ENCODE measurements around the gene SUPT16H.

DNA sequence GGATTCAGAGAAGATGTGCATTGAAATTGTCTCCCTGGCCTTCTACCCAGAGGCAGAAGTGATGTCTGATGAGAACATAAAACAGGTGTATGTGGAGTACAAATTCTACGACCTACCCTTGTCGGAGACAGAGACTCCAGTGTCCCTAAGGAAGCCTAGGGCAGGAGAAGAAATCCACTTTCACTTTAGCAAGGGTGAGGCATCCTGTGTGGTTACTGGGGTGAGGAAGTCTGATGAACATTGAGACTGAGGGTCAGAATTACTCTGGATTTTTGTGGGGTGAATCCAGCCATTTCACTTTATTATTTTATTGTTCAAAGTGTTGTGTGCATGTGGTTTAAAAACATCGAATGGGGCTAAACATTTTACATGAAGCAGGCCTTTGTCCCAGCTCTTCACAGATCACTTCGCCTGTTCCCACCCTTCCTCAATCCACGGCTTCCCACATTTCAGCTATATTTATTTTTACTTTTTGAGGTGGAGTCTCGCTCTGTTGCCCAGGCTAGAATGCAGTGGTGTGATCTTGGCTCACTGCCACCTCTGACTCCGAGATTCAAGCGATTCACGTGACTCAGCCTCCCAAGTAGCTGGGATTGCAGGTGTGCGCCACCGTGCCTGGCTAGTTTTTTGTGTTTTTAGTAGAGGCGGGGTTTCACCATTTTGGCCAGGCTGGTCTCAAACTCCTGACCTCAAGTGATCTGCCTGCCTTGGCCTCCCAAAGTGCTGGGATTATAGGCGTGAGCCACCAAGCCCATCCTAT, 40.6 kb downstream of the SUPT16H start:
- TF ChIP-seq, protein P1, sequence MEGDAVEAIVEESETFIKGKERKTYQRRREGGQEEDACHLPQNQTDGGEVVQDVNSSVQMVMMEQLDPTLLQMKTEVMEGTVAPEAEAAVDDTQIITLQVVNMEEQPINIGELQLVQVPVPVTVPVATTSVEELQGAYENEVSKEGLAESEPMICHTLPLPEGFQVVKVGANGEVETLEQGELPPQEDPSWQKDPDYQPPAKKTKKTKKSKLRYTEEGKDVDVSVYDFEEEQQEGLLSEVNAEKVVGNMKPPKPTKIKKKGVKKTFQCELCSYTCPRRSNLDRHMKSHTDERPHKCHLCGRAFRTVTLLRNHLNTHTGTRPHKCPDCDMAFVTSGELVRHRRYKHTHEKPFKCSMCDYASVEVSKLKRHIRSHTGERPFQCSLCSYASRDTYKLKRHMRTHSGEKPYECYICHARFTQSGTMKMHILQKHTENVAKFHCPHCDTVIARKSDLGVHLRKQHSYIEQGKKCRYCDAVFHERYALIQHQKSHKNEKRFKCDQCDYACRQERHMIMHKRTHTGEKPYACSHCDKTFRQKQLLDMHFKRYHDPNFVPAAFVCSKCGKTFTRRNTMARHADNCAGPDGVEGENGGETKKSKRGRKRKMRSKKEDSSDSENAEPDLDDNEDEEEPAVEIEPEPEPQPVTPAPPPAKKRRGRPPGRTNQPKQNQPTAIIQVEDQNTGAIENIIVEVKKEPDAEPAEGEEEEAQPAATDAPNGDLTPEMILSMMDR (IDR thresholded peaks at IDR 0.05), result no peak
- TF ChIP-seq POLR2A (IDR thresholded peaks at IDR 0.05), result no peak
